CD4-positive, alpha-beta T cell treated with Interleukin-6 at 100 ng/mL for 8 hours (primary cell): Measurements from ENCODE around the gene ELOVL2.
"Not testable (repeated sequence)": the region's sequence is repeated elsewhere in the genome, so short reads cannot be mapped to it uniquely, and the experiment has no call there.

Source experiments
- DNase-seq: peaks from one replicate; pipeline ENCODE4 v3.0.0-alpha.2; 2020; ENCODE audit warnings: mixed read lengths, low spot score

Gene ELOVL2, protein sequence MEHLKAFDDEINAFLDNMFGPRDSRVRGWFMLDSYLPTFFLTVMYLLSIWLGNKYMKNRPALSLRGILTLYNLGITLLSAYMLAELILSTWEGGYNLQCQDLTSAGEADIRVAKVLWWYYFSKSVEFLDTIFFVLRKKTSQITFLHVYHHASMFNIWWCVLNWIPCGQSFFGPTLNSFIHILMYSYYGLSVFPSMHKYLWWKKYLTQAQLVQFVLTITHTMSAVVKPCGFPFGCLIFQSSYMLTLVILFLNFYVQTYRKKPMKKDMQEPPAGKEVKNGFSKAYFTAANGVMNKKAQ

DNA sequence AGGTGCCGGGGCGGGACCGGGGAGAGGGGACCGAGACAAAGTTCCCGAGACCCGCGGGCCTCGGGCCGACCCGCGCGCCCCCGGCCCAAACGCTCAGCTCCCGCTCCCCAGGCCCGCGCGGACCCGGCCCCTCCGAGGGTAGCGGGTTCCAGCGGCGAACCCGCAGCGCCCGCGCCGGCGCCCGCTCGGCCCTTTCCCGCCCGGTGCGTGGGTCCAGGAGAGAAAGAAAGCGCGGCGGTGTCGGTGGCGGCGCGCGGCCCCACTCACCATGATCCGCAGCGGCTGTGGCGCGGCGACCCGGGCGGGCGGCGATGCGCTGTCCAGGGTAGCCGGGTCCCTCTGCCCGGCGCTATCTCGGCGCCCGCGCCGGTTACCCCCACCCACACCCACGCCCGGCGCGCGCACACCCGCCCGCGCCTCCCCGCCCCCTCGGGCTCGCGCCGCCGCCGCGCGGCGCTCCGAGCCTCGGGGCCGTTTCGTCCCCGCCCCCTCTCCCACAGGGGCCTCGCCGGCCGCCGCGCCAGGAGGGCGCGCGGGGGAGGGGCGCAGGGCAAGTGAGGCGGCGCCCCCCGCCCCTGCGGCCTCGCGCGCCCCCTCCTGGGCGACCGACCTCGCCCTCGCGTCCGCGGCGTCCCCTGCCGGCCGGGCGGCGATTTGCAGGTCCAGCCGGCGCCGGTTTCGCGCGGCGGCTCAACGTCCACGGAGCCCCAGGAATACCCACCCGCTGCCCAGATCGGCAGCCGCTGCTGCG lies at the start of gene ELOVL2:
Gene ELOVL2, minus strand, starts transcription at position 345 of the 751 bp plus-strand sequence. Its CDS starts 75 bp downstream, at position 270.
- DNase-seq: no peak

DNA sequence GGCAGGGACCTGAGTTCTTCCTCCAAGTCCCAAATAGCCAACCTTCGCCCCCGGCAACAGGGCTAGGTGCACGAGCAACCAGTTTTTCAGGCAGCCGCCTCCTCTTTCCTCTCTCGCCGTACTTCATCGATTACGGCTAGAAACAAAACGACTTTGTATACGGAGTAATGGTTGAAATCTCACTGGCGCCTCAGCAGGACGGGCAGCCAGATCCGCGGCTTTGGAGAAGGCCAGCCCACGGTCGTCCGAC lies 49.2 kb upstream of the ELOVL2 start:
- DNase-seq: no peak

DNA sequence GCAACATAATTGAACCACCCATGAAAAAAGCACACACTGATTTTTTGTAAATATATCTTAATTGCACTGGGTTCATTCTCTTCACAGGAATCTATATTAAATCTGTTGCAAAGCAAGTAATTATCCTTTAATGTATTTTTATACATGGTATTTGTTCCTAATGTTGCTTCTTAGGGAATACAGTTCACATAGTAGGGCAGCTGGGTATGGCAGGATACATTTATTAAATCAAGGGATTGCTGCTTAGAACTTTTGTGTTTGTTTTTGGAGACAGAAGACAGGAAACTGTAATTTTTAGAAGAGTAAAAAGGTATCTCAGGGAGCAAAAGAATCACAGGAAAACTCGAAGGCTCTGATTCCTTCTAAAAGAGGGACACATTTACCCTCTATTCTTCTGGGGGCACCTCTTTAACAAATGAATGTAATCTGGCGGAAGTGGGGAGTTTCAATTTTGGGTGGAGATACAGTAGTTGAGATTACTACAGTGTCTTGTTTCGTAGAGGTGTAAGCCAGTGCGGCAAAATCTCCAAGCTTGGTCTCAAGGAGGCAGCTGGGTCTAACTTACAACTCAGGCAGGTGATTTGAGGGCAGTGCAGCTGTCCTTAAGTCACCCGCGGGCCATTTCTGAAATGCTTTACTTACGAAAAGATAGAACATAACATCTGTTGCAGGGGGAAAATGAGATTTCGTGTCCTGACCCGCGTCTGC lies 48.7 kb upstream of the ELOVL2 start:
- DNase-seq: peak; percentile 23

DNA sequence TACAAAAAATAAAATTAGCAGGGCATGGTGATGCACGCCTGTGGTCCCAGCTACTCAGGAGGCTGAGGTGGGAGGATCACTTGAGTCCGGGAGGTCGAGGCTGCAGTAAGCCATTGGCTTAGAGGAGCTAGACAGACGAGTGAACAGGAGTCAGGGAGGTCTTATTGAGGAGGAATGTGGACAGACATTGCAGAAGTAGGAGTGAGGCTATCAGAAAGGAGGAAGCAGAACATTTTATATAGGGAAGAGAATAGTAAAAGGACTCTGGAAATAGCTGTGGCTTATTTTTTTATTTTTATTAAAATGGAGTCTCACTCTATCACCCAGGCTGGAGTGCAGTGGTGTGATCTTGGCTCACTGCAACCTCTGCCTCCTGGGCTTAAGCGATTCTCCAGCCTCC lies 47.0 kb upstream of the ELOVL2 start:
- DNase-seq: not testable (repeated sequence)

DNA sequence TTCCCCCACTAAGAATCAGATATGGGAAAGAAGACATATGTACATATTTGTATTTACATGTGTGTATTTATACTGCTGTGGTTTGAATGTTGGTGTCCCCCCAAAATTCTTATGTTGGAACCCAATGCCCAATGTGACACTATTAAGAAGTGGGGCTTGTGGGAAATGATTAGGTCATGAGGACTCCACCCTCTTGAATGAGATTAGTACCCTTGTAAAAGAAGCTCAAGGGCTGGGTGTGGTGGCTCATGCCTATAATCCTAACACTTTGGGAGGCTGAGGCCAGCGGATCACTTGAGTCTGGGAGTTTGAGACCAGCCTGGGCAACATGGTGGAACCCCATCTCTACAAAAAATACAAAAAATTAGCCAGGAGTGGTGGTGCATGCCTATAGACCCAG lies 45.6 kb upstream of the ELOVL2 start:
- no peak for DNase-seq

DNA sequence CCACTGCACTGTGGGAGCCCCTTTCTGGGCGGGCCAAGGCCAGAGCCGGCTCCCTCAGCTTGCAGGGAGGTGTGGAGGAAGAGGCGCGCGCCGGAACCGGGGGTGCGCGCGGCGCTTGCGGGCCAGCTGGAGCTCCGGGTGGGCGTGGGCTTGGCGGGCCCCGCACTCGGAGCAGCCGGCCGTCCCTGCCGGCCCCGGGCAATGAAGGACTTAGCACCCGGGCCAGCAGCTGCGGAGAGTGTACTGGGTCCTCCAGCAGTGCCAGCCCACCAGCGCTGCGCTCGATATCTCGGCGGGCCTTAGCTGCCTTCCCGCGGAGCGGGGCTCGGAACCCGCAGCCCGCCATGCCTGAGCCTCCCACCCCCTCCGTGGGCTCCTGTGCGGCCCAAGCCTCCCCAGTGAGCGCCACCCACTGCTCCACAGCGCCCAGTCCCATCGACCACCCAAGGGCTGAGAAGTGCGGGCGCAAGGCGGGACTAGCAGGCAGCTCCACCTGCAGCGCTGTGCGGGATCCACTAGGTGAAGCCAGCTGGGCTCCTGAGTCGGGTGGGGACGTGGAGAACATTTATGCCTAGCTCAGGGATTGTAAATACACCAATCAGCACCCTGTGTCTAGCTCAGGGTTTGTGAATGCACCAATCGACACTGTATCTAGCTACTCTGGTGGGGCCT lies 43.2 kb upstream of the ELOVL2 start:
- not testable (repeated sequence) for DNase-seq

DNA sequence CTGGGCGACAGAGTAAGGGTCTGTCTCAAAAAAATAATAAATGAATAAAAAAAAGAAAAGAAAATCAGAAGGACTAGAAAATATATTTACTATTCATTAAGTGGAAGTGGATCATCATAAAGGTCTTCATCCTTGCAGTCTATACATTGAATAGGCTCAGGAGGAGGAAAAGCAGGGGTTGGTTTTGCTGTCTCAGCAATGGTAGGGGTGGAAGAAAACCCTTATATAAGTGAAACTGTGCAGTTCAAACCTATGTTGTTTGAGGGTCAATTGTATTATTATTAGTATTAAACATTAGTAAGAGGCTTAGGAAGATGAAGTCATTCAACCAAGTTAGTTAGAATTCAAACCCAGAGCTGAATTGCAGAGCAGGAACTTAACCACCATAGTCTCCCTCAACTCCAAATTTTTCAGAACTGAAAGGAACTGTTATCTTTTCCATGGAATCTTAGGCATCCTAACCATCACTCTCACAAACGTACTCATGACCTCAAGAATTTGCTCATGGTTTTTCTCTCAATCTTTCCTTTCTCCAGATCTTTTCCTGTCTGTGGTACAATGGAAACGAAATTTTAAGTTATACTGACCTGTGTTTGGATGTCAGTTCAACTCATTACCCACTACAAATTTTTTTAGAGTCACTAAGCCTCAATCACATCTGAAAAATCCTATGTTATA lies 41.8 kb upstream of the ELOVL2 start:
- no peak for DNase-seq

DNA sequence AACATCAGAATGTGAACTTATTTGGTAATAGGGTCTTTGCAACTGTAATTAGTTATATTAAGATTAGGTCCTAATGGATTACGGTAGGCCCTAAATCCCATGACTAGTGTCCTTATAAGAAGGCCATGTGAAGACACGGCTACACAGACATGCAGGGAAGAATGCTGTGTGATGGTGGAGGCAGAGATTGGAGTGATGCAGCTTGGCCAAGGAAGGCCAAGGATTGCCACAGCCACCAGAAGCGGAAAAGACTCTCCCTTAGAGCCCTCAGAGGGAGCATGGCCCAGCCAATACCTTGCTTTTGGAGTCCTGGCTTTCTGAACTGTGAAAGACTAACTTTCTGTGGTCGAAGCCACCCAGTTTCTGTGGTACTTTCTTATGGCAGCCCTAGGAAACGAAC lies 39.9 kb upstream of the ELOVL2 start:
- no peak for DNase-seq

DNA sequence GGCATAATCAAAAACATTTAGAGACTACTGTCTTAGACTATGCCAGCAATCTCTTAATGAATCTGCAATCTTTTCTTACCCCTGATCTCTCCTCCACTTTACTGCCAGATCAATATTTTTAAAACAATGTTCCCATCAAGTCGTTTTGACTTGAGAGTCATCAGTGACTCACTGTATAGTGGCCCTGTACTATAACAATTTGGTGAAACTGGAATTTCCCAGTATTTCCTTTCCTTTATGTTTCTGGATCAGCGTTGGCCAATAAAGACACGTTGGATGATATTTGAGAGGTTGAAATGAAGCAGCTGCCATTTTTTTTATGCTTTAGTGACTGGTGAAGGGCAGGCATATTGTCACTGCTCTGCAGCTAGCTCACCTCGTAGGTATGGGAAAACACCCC lies 39.4 kb upstream of the ELOVL2 start:
- DNase-seq: no peak

DNA sequence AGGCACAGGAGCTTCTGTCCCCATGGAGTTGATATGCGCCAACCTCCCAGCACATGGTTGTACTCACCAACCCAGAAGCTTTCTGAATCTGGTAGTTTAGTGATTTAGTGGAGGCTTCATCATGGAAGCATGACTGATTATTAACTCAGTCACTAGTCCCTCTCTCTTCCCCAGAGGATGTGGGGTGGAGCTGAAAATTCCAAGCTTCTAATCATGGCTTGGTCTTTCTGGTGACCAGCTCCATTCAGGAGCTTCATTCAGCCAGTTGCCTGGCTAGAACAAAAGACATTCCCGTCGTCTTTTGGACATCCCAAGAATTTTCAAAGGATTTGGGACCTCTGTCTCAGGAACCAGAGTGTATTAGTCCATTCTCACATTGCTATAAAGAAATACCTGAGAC lies 36.2 kb upstream of the ELOVL2 start:
- DNase-seq: no peak

DNA sequence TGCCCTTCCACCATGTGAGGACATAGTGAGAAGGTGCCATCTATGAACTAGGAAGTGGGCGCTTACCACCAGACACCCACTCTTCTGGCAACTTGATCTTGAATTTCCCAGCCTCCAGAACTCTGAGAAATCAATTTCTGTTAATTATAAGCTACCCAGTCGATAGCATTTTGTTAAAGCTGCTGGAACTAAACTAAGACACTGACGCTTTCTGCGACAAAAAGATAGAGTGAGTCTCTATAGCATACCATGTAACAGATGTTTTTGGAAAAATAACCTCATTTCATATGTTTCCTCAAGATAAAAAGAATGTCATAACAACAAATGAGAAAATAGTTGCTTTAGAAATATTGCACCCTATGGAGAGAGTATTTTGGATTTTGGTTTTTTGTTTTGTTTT lies 34.2 kb upstream of the ELOVL2 start:
- DNase-seq: no peak

DNA sequence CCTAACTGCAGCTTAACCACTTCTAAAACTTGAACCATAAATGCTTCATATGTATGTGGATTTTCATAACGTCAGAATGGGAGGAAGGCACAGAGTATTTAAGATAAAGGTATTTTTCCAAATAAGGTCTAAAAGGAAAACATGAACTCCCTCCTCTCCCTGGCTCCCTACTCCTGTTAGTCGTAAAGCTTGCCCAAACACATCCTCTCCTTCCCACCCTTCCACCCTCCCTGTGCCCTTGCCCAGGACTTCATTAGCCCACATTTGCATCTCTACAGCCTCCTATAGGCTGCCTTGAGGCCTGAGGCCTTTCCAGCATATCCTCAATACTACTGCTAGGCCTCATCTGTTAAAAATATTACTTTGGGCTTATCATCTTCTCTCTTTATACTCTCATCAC lies 32.4 kb upstream of the ELOVL2 start:
- DNase-seq: no peak

DNA sequence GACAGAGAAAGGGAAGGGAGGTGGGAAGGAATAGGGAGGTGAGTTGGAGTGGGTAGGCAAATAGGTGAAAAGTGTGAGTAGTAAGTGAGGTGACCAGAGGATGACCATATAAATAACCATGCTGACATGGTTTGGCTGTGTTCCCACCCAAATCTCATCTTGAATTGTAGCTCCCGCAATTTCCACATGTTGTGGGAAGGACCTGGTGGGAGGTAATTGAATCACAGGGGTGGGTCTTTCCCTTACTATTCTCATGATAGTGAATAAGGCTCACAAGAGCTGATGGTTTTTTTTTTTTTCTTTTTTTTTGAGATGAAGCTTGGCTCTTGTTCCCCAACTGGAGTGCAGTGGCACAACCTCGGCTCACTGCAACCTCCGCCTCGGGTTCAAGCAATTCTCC lies 28.0 kb upstream of the ELOVL2 start:
- DNase-seq: no peak

DNA sequence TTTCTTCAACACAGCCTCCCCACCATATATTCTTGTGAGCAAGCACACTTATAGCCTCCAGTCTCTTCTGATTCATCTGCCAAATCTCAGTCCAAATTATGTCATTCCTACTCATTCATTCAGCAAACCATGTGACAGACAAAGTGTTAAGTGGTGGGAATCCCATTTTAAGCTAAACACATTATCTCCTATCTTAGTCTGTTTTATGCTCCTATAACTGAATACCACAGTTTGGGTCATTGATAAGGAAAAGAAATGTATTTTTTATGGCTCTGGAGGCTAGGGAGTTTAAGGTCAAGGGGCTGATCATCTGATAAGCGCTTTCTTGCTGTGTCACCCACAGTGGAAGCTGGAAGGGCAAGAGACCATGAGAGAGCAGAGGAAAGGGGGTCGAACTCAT lies 25.7 kb upstream of the ELOVL2 start:
- DNase-seq: no peak

DNA sequence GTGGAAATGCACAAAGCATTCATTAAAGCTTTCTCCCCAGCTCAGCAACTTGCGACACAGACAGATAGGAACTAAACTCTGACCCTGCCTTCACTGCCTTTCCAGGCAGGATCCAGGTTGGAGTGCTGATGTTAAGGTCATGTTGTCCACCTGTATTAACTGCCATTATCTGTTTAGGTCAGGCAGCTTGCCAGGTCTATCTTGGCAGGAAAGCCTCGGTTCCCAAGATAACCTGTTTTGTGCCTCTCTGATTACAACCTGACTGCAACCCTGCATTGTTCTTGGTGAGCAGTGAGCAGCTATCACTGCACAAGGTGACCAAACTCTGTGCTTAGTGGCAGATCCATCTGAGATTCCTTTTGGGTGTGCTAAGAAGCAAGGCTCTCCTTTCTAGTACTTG lies 23.2 kb upstream of the ELOVL2 start:
- no peak for DNase-seq

DNA sequence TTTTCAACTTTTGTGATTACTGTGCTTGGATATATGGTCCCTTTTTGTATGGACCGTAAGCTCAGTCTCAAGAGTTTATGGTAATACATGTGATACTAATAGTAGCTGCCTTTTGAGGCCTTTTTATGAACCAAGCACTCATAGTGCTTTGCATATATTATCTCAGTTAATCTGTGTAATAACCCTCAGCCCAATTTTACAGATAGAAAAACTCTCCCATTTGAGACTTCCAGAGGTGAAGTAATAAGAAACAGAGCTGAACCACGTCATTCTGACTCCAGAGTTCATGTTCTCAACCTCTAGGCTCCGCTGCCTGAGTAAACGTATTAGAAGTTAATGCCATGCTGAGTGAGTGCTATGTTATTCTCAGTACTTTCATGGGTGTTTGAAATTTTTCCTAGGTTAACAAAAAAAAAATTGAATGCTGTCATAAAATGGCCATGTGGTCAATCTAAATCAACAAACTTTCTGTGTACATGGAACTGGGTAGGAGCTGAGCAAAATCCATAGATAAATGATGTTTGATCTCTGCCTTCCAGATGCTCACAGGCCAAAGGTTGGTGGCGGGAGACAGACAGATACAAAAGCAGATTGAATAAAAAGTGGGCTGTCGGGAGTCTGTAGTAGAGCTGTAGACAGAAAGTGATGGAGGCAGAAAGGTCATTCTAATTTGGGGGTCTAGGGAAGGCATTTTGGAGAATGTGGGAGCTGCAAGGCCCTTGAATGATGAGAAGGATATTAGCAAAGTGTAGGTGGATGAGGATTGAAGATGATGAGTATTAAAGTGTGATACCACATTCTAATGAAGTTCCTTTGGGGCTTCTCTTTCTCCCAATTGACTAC lies 22.6 kb upstream of the ELOVL2 start:
- no peak for DNase-seq

DNA sequence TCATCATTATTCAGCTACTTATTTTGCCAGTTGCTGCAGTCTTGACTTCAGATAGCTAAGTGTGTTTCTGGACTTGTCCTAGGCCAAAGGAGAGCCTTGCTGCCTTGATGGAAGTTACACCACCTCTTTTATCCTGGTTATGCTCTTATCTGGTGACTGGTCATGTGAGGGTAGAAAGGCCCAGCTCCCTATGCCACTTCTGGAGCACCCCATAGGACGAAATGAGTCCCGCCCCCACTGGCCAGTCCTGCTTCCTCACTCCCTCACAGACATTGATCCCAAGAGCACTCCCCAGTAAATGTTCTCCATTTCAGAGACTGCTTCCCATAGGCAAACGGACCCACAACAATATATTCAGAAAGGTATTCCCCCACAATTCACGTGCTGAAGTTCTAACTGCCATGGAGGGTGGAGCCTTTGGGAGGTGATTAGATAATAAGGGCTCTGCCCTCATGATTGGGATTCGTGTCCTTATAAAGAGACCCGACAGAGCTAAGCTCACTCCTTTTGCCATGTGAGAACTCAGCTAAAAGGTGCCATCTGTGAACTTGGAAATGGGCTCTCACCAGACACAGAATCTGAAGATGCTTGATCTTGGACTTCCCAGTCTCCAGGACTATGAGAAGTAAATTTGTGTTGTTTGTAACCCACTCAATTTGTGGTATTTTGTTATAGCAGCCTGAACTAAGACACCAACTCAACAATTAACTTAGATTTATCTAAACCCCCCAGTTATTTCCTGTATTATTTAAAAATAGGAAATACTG lies 21.5 kb upstream of the ELOVL2 start:
- DNase-seq: no peak

DNA sequence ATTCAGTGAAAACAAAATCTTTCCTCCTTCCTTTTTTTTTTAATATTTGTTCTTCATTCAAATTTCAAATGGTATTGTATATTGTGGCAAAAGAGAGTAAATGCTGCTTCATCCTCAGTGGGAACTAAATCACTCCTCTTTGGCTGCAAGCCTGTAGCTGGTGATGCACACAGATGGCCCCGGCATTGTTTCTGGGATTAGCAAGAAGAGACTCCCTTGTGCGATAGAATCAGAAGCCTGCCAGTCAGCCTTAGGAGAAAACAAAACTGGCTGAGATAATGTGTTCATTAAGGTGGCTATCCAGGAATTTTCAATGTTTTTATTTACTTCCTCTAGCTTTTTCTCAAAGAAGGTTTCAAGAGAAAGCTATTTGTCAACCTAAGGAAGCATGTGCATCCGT lies 20.7 kb upstream of the ELOVL2 start:
- DNase-seq: no peak

DNA sequence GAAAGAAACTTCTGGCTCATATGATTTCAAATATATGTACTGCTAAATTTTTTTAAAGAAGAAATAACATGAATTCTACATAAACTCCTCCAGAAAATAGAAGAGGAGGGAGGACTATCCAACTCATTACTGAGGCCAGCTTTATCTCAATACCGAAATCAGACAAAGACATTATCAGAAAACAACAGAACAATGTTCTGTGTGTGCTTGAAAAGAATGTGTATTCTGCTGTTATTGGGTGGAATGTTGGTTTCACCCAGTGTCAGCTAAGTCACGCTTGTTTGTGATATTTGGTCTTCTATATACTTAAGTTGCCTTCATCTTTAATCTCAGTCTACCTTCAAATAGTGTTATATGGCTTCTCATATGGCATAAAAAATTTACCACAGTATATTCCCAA lies 18.6 kb upstream of the ELOVL2 start:
- DNase-seq: no peak

DNA sequence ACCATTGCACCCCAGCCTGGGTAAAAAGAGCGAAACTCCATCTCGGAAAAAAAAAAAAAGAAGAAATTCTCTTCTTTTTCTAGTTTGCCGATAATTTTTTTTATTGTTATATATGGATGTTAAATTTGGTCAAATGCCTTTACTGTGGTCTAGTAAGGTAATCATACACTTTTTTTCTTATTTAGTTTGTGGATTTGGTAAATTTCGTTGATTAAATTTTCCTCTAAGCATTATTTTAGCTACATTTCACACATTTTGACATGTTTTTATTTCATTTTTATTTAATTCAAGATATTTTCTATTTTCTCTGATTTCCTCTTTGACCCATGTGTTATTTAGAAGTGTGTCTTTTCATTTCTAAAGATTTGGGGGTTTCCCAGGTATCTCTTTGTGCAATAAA lies 18.0 kb upstream of the ELOVL2 start:
- no peak for DNase-seq

DNA sequence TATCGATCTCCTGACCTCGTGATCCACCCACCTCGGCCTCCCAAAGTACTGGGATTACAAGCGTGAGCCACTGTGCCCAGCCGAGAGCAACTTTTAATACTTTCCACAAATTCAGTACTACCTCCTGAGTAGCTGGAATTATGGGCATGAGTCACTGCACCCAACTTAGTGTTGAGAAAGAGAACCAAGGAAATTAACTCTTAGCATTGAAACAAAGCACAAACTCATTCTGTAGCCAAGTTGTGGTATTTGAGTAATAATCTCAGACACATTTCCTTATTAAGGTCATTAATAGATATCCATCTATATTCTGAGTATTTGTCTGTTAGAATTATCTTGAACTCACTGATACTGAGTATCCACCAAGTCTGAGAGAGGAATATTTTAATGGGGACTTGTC lies 14.3 kb upstream of the ELOVL2 start:
- no peak for DNase-seq
